ENCODE data around the gene CEACAM21. TPM values are rescaled to one million over a fixed set of nuclear protein-coding genes. Genes with fewer than 3 reads are reported as not detected.
A peak's percentile ranks its signal among the peaks of the same experiment; 100 is the strongest.

Gene CEACAM21
- total RNA-seq, 2 experiments from 2014 or later = 75.4 to 75.5 TPM

- peaks cover 64% of the 10 kb centered on the region for H3K36me3 Mint-ChIP-seq
- DNase-seq (no peak), ATAC-seq (ENCODE audit: low read depth) (peak; percentile 12)
- POLR2A ChIA-PET = interaction anchor here (0.9 to 16.2 kb wide), 7 partner anchors 8 to 289 kb away, joined by 3 to 275 read pairs (median 8); no protein-coding TSS in a partner anchor
- H3K27me3 Mint-ChIP-seq = no peaks in the 10 kb centered on the region
- H3K27ac Mint-ChIP-seq = peak overlapping the region; percentile 99
- no peaks in the 10 kb centered on the region for H3K9me3 Mint-ChIP-seq
- H3K4me1 Mint-ChIP-seq = peaks cover 49% of the 10 kb centered on the region
- H3K4me3 Mint-ChIP-seq = peak overlapping the region; percentile 93
Observed at GRCh38 chr19:41552558-41552957, 23.4 kb upstream of the CEACAM21 start.

DNA sequence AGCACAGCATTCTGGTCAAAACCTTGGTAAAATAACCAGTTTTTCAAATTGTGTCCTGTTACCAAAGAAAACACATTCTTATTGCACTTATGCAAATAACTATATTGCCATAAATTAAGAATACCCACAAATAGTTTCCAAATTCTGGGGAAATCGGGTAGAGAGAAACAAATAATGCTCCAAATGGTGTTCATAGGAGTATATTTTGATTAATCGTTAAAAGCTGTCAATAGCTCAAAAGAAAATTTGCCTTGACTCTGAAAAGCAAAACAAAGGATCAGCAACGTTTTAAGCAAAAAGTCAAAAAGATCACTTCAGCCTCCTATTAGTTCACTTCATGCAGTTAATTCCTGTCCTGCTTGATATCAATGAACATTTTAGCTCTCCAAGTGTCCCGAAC, 22.2 kb upstream of the CEACAM21 start:
- DNase-seq (no peak), ATAC-seq (ENCODE audit: low read depth) (no peak)
- no peaks in the 10 kb centered on the region for H3K9me3 Mint-ChIP-seq
- no peaks in the 10 kb centered on the region for H3K27me3 Mint-ChIP-seq
- H3K27ac Mint-ChIP-seq = peak overlapping the region; percentile 99
- H3K36me3 Mint-ChIP-seq = peaks cover 71% of the 10 kb centered on the region
- H3K4me3 Mint-ChIP-seq = peak overlapping the region; percentile 93
- POLR2A ChIA-PET = interaction anchor here (0.9 to 16.2 kb wide), 7 partner anchors 8 to 290 kb away, joined by 3 to 275 read pairs (median 7); partner anchors contain the start of genes CEACAM21 and HNRNPUL1
- H3K4me1 Mint-ChIP-seq = peaks cover 48% of the 10 kb centered on the region

DNA sequence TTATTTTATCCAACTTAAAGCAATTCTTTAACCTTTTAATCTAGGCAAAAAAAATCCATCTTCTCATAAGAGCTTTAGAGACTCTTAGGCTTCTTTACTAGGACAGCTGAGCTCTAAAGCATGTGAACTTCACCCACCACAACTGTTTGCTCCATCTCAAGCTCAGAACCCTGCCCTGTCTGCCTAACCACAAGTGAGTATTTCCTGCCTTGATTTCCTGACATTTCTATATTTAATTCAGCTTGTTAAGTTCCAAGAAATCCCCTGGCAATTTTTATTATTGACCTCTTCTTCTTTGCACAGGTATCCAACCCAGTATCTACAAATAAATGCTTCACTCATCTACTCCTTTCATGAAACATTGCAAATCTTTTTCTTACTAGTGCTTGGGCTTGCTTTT, 21.1 kb upstream of the CEACAM21 start:
- Mint-ChIP-seq H3K36me3 (peaks cover 73% of the 10 kb centered on the region), H3K27me3 (no peaks in the 10 kb centered on the region), H3K4me1 (peaks cover 55% of the 10 kb centered on the region), H3K9me3 (no peaks in the 10 kb centered on the region), H3K4me3 (peak overlapping the region; percentile 93), H3K27ac (peak overlapping the region; percentile 99)
- POLR2A ChIA-PET = interaction anchor here (0.6 to 16.2 kb wide), 14 partner anchors 10 to 900 kb away, joined by 3 to 275 read pairs (median 5); partner anchors contain the start of genes CEACAM21, DMAC2 and HNRNPUL1
- ATAC-seq (ENCODE audit: low read depth) (peak; percentile 70), DNase-seq (no peak)

DNA sequence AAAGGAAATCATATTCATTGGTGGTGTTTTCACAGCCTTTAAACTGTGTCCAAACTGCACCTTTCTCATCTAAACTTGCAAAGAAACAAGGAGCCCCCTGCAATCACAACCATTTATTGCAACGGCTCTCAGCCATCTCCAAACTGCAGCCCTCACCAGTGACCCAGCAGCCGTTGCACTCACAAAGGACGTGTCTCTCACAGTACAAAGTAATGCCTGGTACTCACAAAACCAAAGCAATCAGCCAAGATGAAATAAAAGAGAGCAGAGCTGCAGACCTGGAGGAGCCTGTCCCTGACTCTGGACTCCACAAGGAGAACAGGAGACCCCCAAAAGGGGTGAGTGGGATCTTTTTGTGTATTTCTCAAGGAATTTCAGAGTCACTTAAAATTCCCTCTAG, 20.2 kb upstream of the CEACAM21 start:
- DNase-seq = no peak
- Mint-ChIP-seq H3K36me3 (peaks cover 68% of the 10 kb centered on the region), H3K27ac (peak overlapping the region; percentile 99), H3K27me3 (no peaks in the 10 kb centered on the region), H3K9me3 (no peaks in the 10 kb centered on the region), H3K4me3 (peak overlapping the region; percentile 93), H3K4me1 (peaks cover 64% of the 10 kb centered on the region)
- POLR2A ChIA-PET = interaction anchor here (0.6 to 16.2 kb wide), 5 partner anchors 9 to 380 kb away, joined by 5 to 275 read pairs (median 7); no protein-coding TSS in a partner anchor
- peak; percentile 10 for ATAC-seq (ENCODE audit: low read depth)

DNA sequence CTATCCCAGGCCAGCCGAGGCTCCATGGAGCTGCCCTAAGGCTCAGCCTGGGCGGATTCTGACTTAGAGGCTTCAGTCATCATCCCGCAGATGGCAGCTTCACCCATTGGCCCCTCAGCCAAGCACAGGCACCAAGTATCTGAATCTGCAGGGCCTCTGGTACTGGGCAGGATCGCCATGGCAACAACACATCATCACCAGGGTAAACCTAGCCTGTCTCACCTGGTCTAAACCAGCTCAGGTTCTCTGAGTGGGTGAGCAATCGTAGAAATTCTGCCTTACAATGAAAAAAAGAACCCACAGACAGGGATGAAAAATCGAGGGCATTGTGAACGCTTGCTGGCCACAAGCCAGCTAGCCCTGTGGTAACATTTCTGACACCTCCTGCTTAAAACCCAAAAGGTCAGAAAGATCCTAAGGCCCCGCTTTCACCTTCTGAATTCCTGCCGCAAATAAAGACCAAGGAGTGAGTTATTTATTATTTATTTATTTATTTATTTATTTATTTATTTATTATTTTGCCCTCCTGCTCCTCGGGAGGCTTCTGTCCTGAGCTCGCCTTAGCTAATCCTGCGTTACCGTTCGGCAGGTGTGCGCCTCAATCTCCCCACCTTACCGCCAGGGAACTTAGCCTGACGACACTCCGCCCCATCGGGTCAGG, 12.0 kb upstream of the CEACAM21 start:
- Mint-ChIP-seq H3K27ac (peak overlapping the region; percentile 54), H3K4me1 (peaks cover 56% of the 10 kb centered on the region), H3K27me3 (no peaks in the 10 kb centered on the region), H3K36me3 (peaks cover 39% of the 10 kb centered on the region), H3K4me3 (peak overlapping the region; percentile 73), H3K9me3 (no peaks in the 10 kb centered on the region)
- DNase-seq (no peak), ATAC-seq (ENCODE audit: low read depth) (peak; percentile 59)
- POLR2A ChIA-PET = interaction anchor here (0.7 to 16.2 kb wide), 7 partner anchors 8 to 33 kb away, joined by 3 to 275 read pairs (median 3); partner anchors contain the start of gene CEACAM21

DNA sequence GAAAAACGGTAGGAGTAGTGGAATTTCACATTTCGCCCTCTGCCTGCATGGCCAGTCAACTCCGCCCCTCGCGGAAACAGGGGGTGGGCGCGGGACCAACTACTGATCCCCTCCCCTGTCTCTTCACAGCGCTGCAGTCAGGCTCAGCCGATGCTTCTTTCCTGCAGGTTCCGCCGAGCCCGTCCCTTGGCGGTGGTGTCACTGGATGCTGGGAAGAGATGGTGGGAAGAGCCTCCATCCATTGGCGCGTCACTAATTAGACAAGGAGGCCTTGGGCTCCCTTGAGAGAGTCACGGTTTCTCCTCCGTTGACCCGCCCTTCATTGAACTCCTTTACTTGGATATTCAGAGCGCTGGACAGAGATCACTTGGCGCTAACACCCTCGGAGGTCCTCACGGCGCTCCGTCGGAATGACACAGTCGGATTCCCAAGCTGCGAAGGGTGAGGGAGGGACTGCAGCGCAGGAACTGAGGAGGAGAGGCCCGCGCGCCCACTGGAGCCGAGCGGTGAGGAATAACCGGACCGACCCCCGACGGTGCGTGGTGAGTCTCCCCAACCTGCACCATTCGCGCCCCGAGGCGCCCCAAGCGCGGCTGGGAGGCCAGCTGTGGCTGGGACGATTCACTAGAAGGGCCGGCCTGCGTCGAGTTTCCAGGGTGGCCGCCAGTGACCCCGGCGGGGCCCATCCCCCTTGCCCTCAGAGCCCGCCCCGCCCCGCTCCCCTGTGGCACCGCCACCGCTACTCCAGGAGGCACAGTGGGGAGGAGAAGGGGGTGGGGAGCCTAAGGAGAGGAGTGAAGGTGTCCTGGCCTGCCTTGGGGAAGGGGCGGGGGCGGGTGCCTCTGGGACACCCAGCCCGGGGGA, 11.2 kb upstream of the CEACAM21 start:
- no peaks in the 10 kb centered on the region for H3K9me3 Mint-ChIP-seq
- peak overlapping the region; percentile 33 for H3K27ac Mint-ChIP-seq
- DNase-seq (peak; percentile 44), ATAC-seq (ENCODE audit: low read depth) (peak; percentile 19)
- peaks cover 35% of the 10 kb centered on the region for H3K36me3 Mint-ChIP-seq
- H3K4me1 Mint-ChIP-seq = peaks cover 49% of the 10 kb centered on the region
- H3K4me3 Mint-ChIP-seq = peak overlapping the region; percentile 73
- no peaks in the 10 kb centered on the region for H3K27me3 Mint-ChIP-seq
- POLR2A ChIA-PET = interaction anchor here (1.0 to 16.2 kb wide), 4 partner anchors 7 to 20 kb away, joined by 3 to 275 read pairs (median 19); partner anchors contain the start of gene CEACAM21

GRCh38 chr19:41565379-41565720, 10.6 kb upstream of the CEACAM21 start:
- no peaks in the 10 kb centered on the region for H3K27me3 Mint-ChIP-seq
- POLR2A ChIA-PET = interaction anchor here (3.4 to 16.2 kb wide), 2 partner anchors 12 to 21 kb away, joined by 35 to 275 read pairs; no protein-coding TSS in a partner anchor

GRCh38 chr19:41566001-41566400, 10.0 kb upstream of the CEACAM21 start:
- no peaks in the 10 kb centered on the region for H3K9me3 Mint-ChIP-seq
- peaks cover 48% of the 10 kb centered on the region for H3K4me1 Mint-ChIP-seq
- ATAC-seq (ENCODE audit: low read depth) (no peak), DNase-seq (no peak)
- H3K27ac Mint-ChIP-seq = no peak overlapping the region
- no peaks in the 10 kb centered on the region for H3K27me3 Mint-ChIP-seq
- no peak overlapping the region for H3K4me3 Mint-ChIP-seq
- POLR2A ChIA-PET = interaction anchor here (1.2 to 16.2 kb wide), 3 partner anchors 10 to 22 kb away, joined by 3 to 275 read pairs (median 35); partner anchors contain the start of gene CEACAM21
- H3K36me3 Mint-ChIP-seq = peaks cover 35% of the 10 kb centered on the region

More at GRCh38 chr19:41565379-41565720, 10.6 kb upstream of the CEACAM21 start:
- DNase-seq (no peak), ATAC-seq (ENCODE audit: low read depth) (no peak)
- Mint-ChIP-seq H3K27ac (no peak overlapping the region), H3K9me3 (no peaks in the 10 kb centered on the region), H3K4me3 (no peak overlapping the region), H3K36me3 (peaks cover 32% of the 10 kb centered on the region), H3K4me1 (peaks cover 48% of the 10 kb centered on the region)

- Mint-ChIP-seq H3K27ac (peak overlapping the region; percentile 68), H3K4me3 (no peak overlapping the region), H3K36me3 (peaks cover 29% of the 10 kb centered on the region), H3K9me3 (no peaks in the 10 kb centered on the region), H3K4me1 (peaks cover 27% of the 10 kb centered on the region), H3K27me3 (no peaks in the 10 kb centered on the region)
- DNase-seq = peak; percentile 26
- ATAC-seq (ENCODE audit: low read depth) = no peak
- POLR2A ChIA-PET = interaction anchor here (0.5 to 1.7 kb wide), 7 partner anchors 21 to 274 kb away, joined by 3 to 9 read pairs (median 4); no protein-coding TSS in a partner anchor
Observed at GRCh38 chr19:41569481-41570150, 6.3 kb upstream of the CEACAM21 start.

- POLR2A ChIA-PET = interaction anchor here (0.8 to 1.5 kb wide), 7 partner anchors 21 to 121 kb away, joined by 3 to 4 read pairs (median 3); no protein-coding TSS in a partner anchor
- DNase-seq (no peak), ATAC-seq (ENCODE audit: low read depth) (peak; percentile 12)
- peak overlapping the region; percentile 68 for H3K27ac Mint-ChIP-seq
- H3K4me3 Mint-ChIP-seq = no peak overlapping the region
- peaks cover 27% of the 10 kb centered on the region for H3K36me3 Mint-ChIP-seq
- no peaks in the 10 kb centered on the region for H3K27me3 Mint-ChIP-seq
- no peaks in the 10 kb centered on the region for H3K9me3 Mint-ChIP-seq
- peaks cover 25% of the 10 kb centered on the region for H3K4me1 Mint-ChIP-seq
Observed at GRCh38 chr19:41570179-41570578, 5.8 kb upstream of the CEACAM21 start.

GRCh38 chr19:41570639-41571112, 5.3 kb upstream of the CEACAM21 start:
- peaks cover 28% of the 10 kb centered on the region for H3K4me1 Mint-ChIP-seq
- peak; percentile 91 for ATAC-seq (ENCODE audit: low read depth)
- DNase-seq = peak; percentile 90
- peaks cover 24% of the 10 kb centered on the region for H3K36me3 Mint-ChIP-seq
- H3K27ac Mint-ChIP-seq = peak overlapping the region; percentile 68
- no peaks in the 10 kb centered on the region for H3K27me3 Mint-ChIP-seq
- no peak overlapping the region for H3K4me3 Mint-ChIP-seq
- POLR2A ChIA-PET = interaction anchor here (0.6 to 1.5 kb wide), 6 partner anchors 22 to 123 kb away, joined by 3 to 4 read pairs (median 4); no protein-coding TSS in a partner anchor
- no peaks in the 10 kb centered on the region for H3K9me3 Mint-ChIP-seq

DNA sequence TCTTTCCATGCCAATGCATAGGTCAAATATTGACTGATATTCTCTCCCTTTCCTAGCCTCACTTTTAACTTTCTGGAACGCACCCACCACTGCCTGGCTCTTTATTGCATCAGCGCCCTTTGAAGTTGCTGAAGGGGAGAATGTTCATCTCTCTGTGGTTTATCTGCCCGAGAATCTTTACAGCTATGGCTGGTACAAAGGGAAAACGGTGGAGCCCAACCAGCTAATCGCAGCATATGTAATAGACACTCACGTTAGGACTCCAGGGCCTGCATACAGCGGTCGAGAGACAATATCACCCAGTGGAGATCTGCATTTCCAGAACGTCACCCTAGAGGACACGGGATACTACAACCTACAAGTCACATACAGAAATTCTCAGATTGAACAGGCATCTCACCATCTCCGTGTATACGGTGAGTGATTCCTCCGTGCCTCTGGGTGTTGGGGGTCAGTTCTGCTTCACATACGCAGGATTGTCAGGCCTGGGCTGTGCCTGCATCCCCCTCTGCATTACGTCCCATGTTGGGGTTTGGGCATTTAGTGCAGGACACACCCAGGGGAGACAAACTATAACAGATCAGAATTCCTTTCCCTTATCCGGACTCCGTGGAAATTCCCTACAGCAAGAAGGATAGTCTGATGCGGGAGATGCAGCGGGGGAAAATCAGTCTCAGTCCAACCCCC, 1.3 kb downstream of the CEACAM21 start:
- DNase-seq = no peak
- peaks cover 51% of the 10 kb centered on the region for H3K36me3 Mint-ChIP-seq
- H3K27ac Mint-ChIP-seq = peak overlapping the region; percentile 77
- ATAC-seq (ENCODE audit: low read depth) = no peak
- H3K9me3 Mint-ChIP-seq = peaks cover 19% of the 10 kb centered on the region
- H3K27me3 Mint-ChIP-seq = no peaks in the 10 kb centered on the region
- peaks cover 26% of the 10 kb centered on the region for H3K4me1 Mint-ChIP-seq
- POLR2A ChIA-PET = interaction anchor here (1.7 kb wide), 1 partner anchor 31 kb away, joined by 12 read pairs; no protein-coding TSS in a partner anchor
- H3K4me3 Mint-ChIP-seq = peak overlapping the region; percentile 81
